Adipocyte (in vitro differentiated cells): ENCODE measurements around the gene RGS14.
A peak's percentile ranks its signal among the peaks of the same experiment; 100 is the strongest.

Experiments used
- DNase-seq: peaks from one replicate; pipeline ENCODE4 v3.0.0-alpha.2; 2015; ENCODE audit warnings: low read depth
- H3K27me3 ChIP-seq: replicated peaks from 2 replicates; pipeline ENCODE4 v1.7.0; 2013; ENCODE audit warnings: mild to moderate bottlenecking, low read length, moderate library complexity; ENCODE audit not compliant: control insufficient read depth, insufficient read depth
- H3K36me3 ChIP-seq: 2 replicates; pipeline ENCODE4 v1.7.0; 2013; ENCODE audit warnings: low read length, mild to moderate bottlenecking, moderate library complexity; ENCODE audit not compliant: control insufficient read depth, insufficient read depth, severe bottlenecking
- H3K4me1 ChIP-seq: 2 replicates; pipeline ENCODE4 v1.7.0; 2013; ENCODE audit warnings: mild to moderate bottlenecking, low read length, moderate library complexity; ENCODE audit not compliant: control insufficient read depth, insufficient read depth
- H3K4me3 ChIP-seq: 2 replicates; pipeline ENCODE4 v1.7.0; 2013; ENCODE audit warnings: mild to moderate bottlenecking, low read length, moderate library complexity
- H3K9ac ChIP-seq: 2 replicates; pipeline ENCODE4 v1.7.0; 2013; ENCODE audit warnings: mild to moderate bottlenecking, low read length, moderate library complexity
- H3K9me3 ChIP-seq: 2 replicates; pipeline ENCODE4 v1.7.0; 2013; ENCODE audit warnings: mild to moderate bottlenecking, low read length, moderate library complexity; ENCODE audit not compliant: control insufficient read depth

RGS14 gene

DNA sequence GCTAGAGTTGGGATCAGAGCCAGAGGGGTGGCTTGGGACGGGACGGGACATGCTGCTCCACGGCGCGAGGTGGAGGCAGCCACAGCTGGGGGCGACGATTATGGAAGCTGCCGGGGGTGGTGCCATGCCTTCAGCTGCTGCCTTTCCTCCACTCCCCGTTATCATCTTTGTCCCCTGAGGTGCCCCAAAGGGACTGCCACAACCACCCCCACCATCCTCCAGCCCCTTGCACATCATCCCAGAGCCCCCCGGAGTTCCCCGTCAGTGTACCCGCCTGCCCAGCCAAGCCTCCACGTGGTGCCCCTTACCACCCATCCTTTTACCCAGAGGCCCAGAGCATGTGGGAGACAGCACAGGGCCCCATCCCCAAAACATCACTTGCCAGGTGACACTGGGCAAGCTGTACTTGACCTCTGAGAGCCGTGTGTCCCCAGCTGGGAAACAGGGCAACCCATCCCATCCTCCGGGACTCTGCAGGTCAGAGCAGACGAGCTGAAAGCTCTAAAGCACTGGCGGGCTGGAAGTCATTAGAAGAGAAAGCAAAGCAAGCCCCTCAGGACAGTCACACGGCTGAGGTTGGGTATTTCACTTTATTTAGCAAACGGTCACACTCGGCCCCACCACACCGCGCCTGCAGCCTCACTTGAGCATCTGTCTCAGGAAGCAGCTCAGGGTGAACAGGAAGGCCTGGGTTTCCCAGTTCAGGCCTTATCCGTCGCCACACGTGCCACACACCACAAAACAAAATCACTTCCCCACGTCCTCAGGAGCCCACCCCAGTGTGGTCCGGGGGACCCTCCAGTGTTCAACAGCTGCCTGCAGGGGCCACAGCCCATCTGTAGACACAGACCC lies 26.5 kb upstream of the RGS14 start:
- Histone ChIP-seq H3K9ac (no peak overlapping the region), H3K4me3 (no peak overlapping the region), H3K4me1 (peaks cover 12% of the 10 kb centered on the region), H3K27me3 (no peaks in the 10 kb centered on the region), H3K36me3 (peaks cover 65% of the 10 kb centered on the region), H3K9me3 (no peaks in the 10 kb centered on the region)
- no peak for DNase-seq

DNA sequence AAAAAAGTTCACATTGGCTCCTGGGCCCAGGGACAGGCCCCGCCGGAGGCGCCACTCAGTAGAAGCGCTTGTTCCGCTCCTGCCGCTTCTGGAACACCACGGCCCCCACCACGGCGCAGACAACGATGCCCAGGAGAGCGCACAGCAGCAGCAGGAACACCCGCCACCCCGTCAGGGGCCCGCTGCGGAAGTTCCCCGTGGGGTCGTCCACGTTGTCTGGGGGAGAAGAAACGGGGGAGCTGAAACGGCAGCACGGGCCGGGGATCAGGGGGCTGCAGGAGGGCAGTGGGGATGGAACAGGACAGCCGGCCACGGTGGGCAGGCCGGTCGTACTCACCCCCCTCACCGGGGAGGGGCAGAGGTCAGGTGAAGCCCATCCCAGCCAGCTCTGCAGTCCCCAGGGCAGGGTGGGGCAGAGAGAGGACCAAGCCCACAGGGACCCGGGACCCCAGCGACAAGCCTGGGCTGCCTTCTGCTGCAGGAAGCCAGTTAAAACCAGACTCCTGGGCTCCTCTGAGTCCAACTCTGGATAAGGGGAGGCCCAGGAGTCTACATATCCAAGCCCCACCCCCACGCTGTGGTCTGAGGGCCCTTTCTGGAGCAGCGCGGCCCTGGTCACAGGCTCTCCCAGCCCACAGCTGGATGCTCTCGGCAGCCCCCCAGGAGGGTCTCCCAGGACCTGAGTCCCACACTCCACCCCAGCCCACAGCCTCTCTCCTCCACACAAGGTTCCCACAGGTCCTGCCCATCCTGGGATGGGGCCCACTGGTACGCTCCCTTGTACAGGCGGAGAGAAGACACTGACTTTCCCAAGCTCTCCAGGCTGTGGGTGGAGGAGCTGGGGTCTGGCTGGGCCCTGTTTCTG lies 25.5 kb upstream of the RGS14 start:
- peaks cover 75% of the 10 kb centered on the region for H3K36me3 ChIP-seq
- DNase-seq: no peak

DNA sequence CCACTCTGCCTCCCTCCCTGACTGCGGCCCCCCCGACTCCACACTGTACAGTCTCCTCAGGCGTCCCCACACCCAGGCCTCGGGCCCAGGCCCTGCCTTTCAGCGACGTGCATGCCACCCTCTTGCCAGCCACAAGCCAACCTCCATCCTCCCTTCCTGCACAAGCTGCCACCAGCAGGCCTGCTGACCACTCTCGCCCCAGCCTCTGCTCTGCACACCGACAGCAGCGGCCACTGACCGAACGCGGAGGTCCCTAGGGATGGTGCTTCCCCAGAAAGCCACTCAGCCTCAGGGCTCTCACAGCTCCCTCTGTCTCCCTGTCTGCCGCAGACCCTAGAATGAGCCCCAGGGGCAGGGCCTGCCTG lies 24.8 kb upstream of the RGS14 start:
- Histone ChIP-seq H3K9me3 (no peaks in the 10 kb centered on the region), H3K9ac (no peak overlapping the region), H3K36me3 (peaks cover 81% of the 10 kb centered on the region), H3K4me1 (peaks cover 3% of the 10 kb centered on the region), H3K4me3 (no peak overlapping the region), H3K27me3 (no peaks in the 10 kb centered on the region)
- no peak for DNase-seq

More for the DNA sequence above, 25.5 kb upstream of the RGS14 start:
- Histone ChIP-seq H3K4me3 (no peak overlapping the region), H3K9ac (no peak overlapping the region), H3K9me3 (no peaks in the 10 kb centered on the region), H3K4me1 (peaks cover 9% of the 10 kb centered on the region), H3K27me3 (no peaks in the 10 kb centered on the region)

DNA sequence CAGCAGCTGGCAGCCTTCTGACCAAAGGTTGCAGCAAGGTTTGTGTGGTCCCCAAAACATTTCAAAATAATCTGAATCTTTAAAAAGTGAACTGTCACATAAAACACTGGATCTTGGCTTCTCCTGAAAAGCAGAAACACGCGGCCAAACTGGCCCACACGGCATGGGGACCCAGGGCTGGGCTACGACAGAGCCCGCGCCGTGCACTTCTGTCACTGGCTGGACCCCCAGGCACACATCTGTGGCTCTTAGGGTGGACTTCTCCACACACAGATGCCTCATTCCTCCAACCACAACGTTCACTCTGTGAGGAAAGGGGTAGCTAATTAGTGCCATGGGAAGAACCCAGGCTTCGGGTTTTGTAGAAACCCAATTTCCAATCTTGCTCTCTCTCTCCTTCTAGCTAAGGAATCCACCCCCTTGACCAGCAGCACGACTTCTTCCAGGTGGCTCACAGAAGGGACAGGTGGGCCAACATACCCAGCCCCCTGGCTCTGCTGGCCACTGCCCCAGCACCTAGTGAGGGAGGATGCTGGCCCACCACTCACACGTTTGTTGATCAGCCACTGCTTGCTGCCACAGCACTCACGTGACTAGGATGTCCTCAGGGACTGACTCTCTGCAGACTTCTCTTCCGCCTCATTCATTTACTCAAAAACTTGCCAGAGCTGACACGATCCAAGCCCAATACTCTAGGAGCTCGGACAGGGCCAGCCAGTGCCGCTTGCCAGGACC lies 24.1 kb upstream of the RGS14 start:
- Histone ChIP-seq H3K9ac (no peak overlapping the region), H3K36me3 (peaks cover 86% of the 10 kb centered on the region)
- no peak for DNase-seq

DNA sequence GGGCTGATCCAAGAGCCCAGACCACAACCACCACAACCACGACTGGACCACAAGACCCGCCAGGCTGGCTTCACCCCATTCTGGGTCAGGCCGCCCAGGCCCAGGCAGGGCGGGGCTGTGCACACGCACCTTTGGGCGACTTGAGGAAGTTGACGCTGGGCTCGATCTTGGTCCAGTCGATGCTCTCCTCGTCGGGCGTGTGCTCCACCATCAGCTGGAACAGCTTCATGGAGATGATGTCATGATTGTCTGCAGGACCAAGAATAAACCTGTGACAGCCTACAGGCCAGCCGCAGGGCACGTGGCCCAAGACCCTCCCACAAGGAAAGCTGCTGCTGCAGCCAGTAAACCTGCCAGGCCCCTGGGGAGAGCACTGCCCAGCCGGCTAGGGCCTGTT lies 23.6 kb upstream of the RGS14 start:
- Histone ChIP-seq H3K27me3 (no peaks in the 10 kb centered on the region), H3K9me3 (no peaks in the 10 kb centered on the region), H3K4me3 (no peak overlapping the region), H3K4me1 (no peaks in the 10 kb centered on the region), H3K36me3 (peaks cover 91% of the 10 kb centered on the region), H3K9ac (no peak overlapping the region)
- no peak for DNase-seq

More for the DNA sequence above, 24.1 kb upstream of the RGS14 start:
- no peak overlapping the region for H3K4me3 ChIP-seq
- no peaks in the 10 kb centered on the region for H3K4me1 ChIP-seq
- no peaks in the 10 kb centered on the region for H3K9me3 ChIP-seq
- H3K27me3 ChIP-seq: no peaks in the 10 kb centered on the region

DNA sequence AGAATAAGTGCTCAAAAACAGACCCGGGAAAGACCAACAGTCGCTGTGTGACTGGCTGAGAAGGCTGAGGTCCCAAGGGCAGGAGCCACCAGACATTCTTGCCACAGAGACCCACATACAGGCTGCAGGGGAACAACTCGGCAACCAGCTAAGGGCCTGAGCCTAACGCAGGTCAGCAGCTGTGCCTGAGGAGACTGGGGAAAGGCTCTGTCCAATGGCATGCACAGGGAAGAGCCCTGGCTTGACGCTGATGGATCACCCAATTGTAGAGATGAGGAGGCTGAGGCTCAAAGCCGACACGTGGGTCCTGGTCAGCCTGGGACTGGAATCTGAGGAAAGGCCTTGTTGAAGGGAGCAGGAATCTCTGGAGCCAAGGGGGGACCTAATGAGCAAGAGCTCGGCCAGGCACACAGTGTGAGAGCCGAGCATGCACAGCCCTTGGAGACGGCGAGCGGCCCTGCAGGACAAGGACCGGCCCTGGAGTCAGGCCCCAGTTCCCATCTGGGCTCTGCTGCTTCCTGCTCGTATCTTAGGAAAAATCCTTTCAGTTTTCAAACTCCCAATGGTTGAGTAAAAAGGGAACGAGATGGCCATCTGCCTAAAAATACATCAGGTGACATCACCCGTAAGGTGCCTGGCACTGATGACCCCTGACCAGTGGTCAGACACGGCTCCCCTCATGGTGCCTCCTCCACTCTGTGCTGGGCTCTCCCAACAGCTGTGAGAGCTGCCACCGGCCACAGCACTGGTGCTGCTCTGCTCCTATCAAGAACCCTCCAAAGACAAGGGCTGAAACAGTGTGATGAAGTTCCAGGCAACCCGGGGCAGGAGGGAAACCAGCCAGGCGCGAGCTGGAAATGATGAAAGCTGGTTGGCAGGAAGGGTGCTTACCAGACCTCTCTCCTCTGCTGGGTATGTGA lies 22.7 kb upstream of the RGS14 start:
- peaks cover 91% of the 10 kb centered on the region for H3K36me3 ChIP-seq
- DNase-seq: no peak
- H3K27me3 ChIP-seq: no peaks in the 10 kb centered on the region
- no peaks in the 10 kb centered on the region for H3K9me3 ChIP-seq
- no peak overlapping the region for H3K4me3 ChIP-seq
- H3K4me1 ChIP-seq: no peaks in the 10 kb centered on the region
- H3K9ac ChIP-seq: no peak overlapping the region

DNA sequence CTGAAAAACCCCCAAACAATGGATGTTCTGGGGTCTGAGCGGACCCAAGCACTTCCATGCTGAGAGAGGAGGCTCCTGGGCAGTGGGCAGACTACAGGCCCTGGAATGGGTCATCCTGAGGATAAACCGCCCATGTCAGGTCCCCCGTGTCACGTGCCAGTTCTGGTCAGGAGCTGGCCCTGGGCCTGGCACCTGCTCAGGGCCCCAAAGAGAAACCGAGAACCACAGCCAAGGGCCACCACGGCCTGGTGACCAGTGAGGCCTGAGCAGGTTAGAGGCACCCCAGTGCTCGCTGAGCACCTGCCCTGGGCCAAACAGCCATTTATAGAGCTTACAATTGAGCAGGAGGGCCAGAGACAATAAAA lies 22.0 kb upstream of the RGS14 start:
- H3K9ac ChIP-seq: no peak overlapping the region
- H3K36me3 ChIP-seq: peaks cover 85% of the 10 kb centered on the region
- H3K4me3 ChIP-seq: no peak overlapping the region
- H3K9me3 ChIP-seq: no peaks in the 10 kb centered on the region
- H3K4me1 ChIP-seq: no peaks in the 10 kb centered on the region
- DNase-seq: no peak
- no peaks in the 10 kb centered on the region for H3K27me3 ChIP-seq

DNA sequence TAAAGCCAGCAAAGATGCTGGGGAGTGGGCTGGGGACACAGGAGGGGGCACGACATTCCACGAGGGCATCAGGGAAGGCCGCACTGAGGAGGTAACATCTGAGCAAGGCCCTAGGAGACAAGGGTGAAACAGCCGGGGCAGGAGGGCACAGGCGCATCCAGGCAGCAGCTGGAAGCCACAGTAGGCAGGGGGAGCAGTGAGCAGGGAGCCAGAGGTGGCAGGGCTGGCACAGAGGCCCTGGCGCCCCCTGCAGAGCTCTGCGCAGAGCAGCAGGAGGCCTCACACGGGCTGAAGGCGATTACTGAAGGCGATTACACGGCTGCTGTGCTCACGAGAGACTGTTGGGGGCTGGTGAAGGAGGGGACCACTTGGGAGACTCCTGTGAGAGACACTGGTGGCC lies 21.6 kb upstream of the RGS14 start:
- Histone ChIP-seq H3K9me3 (no peaks in the 10 kb centered on the region), H3K9ac (no peak overlapping the region), H3K4me3 (no peak overlapping the region), H3K36me3 (peaks cover 84% of the 10 kb centered on the region), H3K4me1 (no peaks in the 10 kb centered on the region), H3K27me3 (no peaks in the 10 kb centered on the region)
- DNase-seq: peak; percentile 14

DNA sequence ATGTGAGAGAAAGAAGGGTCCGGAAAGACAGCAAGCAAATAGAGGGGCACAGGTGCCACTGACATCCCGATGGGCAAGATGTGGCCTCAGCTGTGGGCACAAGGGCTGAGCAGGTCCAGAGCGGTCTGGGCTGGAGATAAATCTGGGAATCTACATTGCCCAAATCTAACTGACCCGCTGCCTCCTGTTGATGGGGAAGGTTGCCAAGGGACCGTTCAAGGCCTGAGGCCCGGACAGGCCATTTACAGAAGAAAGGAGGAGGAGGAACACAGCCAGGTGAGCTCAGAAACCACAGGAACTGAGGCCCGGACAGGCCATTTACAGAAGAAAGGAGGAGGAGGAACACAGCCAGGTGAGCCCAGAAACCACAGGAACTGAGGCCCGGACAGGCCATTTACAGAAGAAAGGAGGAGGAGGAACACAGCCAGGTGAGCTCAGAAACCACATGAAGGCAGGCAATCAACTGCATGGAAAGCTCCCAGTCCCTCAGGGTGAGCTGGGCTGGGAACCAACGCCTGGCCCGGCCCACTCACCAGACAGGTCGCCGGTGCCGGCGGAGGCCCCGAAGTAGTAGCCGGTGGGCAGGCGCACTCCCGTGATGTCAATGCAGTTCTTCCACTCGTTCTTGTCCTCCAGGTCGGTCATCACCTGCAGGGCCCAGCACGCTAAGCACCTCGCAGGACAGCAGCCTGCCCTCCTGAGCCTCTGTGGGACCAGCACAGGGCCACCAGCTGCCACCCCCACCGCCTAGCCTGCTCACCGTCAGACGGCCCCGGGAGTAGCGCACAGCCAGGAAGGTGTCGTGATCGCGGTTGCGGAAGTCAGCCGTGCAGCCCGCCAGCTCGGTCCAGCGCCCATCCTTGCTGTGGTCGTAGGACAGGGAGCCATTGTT lies 20.9 kb upstream of the RGS14 start:
- H3K27me3 ChIP-seq: no peaks in the 10 kb centered on the region
- no peaks in the 10 kb centered on the region for H3K4me1 ChIP-seq
- H3K4me3 ChIP-seq: no peak overlapping the region
- H3K9ac ChIP-seq: no peak overlapping the region
- H3K9me3 ChIP-seq: no peaks in the 10 kb centered on the region
- peaks cover 84% of the 10 kb centered on the region for H3K36me3 ChIP-seq
- DNase-seq: no peak
